Neuronal stem cell (in vitro differentiated cells): ENCODE data around the gene SYNPR.

ENCODE experiments used
- DNase-seq: peaks from one replicate; pipeline ENCODE4 v3.0.0-alpha.2; 2013; ENCODE audit warnings: low spot score
- H2AFZ ChIP-seq: one replicate; pipeline ENCODE4 v1.6.1; 2013; ENCODE audit warnings: mild to moderate bottlenecking, low read length, inconsistent platforms
- H2AK5ac ChIP-seq: 2 replicates; pipeline ENCODE4 v1.6.1; 2013; ENCODE audit warnings: low read depth, mild to moderate bottlenecking, inconsistent platforms, low read length, moderate library complexity, mixed read lengths
- H2BK120ac ChIP-seq: 2 replicates; pipeline ENCODE4 v1.6.1; 2013; ENCODE audit warnings: low read depth, mild to moderate bottlenecking, inconsistent platforms, low read length, moderate library complexity, mixed read lengths
- H2BK12ac ChIP-seq: one replicate; pipeline ENCODE4 v1.6.1; 2013; ENCODE audit warnings: low read length, inconsistent platforms
- H2BK15ac ChIP-seq: 2 replicates; pipeline ENCODE4 v1.6.1; 2013; ENCODE audit warnings: mild to moderate bottlenecking, low read length, inconsistent platforms, mixed read lengths
- H2BK5ac ChIP-seq: one replicate; pipeline ENCODE4 v1.6.1; 2013; ENCODE audit warnings: inconsistent platforms, mild to moderate bottlenecking, low read length, moderate library complexity
- H3K14ac ChIP-seq: one replicate; pipeline ENCODE4 v1.6.1; 2013; ENCODE audit warnings: low read length, inconsistent platforms
- H3K18ac ChIP-seq: 2 replicates; pipeline ENCODE4 v1.6.1; 2013; ENCODE audit warnings: low read length, inconsistent platforms
- H3K23ac ChIP-seq: 2 replicates; pipeline ENCODE4 v1.6.1; 2013; ENCODE audit warnings: low read depth, mild to moderate bottlenecking, mixed read lengths, low read length, inconsistent platforms; ENCODE audit not compliant: poor library complexity
- H3K27ac ChIP-seq: replicated peaks from 3 replicates; pipeline ENCODE4 v1.5.1; 2013; ENCODE audit warnings: low read length, inconsistent platforms
- H3K27me3 ChIP-seq, 3 experiments: 2 replicates each; pipeline ENCODE4 v1.6.1; 2013; ENCODE audit warnings: low read length in 3 of 3, mild to moderate bottlenecking in 2 of 3, inconsistent platforms in 1 of 3, low read depth in 1 of 3, mixed read lengths in 1 of 3, moderate library complexity in 1 of 3; ENCODE audit not compliant: control insufficient read depth in 3 of 3, insufficient read depth in 3 of 3
- H3K36me3 ChIP-seq, 2 donors: replicated peaks in 1 of 2; 2 replicates each; pipeline ENCODE4 v1.6.1; 2013; ENCODE audit warnings: low read length in 2 of 2; ENCODE audit not compliant: control insufficient read depth in 2 of 2, insufficient read depth in 2 of 2
- H3K4ac ChIP-seq: 2 replicates; pipeline ENCODE4 v1.6.1; 2013; ENCODE audit warnings: inconsistent platforms, mild to moderate bottlenecking, low read length, moderate library complexity
- H3K4me1 ChIP-seq, 2 donors: 1 replicate in 1 of 2; 2 replicates in 1 of 2; pipeline ENCODE4 v1.6.1; 2013; ENCODE audit warnings: low read length in 2 of 2, low read depth in 1 of 2; ENCODE audit not compliant: control insufficient read depth in 2 of 2, insufficient read depth in 1 of 2
- H3K4me2 ChIP-seq: one replicate; pipeline ENCODE4 v1.6.1; 2013; ENCODE audit warnings: mild to moderate bottlenecking, low read length, inconsistent platforms; ENCODE audit not compliant: insufficient read depth, poor library complexity, severe bottlenecking
- H3K4me3 ChIP-seq, 2 donors: 2 replicates each; pipeline ENCODE4 v1.5.1; 2013; ENCODE audit warnings: low read length in 2 of 2, mild to moderate bottlenecking in 2 of 2, inconsistent platforms in 1 of 2, moderate library complexity in 1 of 2
- H3K79me1 ChIP-seq: one replicate; pipeline ENCODE4 v1.6.1; 2013; ENCODE audit warnings: low read depth, mild to moderate bottlenecking, inconsistent platforms, low read length, moderate library complexity
- H3K9ac ChIP-seq: one replicate; pipeline ENCODE4 v1.6.1; 2013; ENCODE audit warnings: mild to moderate bottlenecking, low read depth, low read length, inconsistent platforms; ENCODE audit not compliant: poor library complexity
- H3K9me3 ChIP-seq, 2 donors: replicated peaks in 1 of 2; 2 replicates each; pipeline versions ENCODE3 to v1.6.1; 2013; ENCODE audit warnings: low read length in 2 of 2, mild to moderate bottlenecking in 2 of 2, inconsistent platforms in 1 of 2, low read depth in 1 of 2, mixed read lengths in 1 of 2, moderate library complexity in 1 of 2; ENCODE audit not compliant: control insufficient read depth in 2 of 2, insufficient read depth in 1 of 2
- H4K8ac ChIP-seq: one replicate; pipeline ENCODE4 v1.6.1; 2013; ENCODE audit warnings: low read depth, mild to moderate bottlenecking, inconsistent platforms, low read length, moderate library complexity
- H4K91ac ChIP-seq: one replicate; pipeline ENCODE4 v1.6.1; 2013; ENCODE audit warnings: low read length, low read depth, mild to moderate bottlenecking, inconsistent platforms; ENCODE audit not compliant: poor library complexity
- WGBS, 2 donors: extraction: QIAGEN DNeasy Blood & Tissue Kit; methylation state at CpG; one replicate each; pipeline ENCODE4 v1.1.7; 2013; ENCODE audit warnings: missing lambda C conversion rate in 2 of 2, mixed read lengths in 1 of 2; ENCODE audit not compliant: insufficient read length in 2 of 2, insufficient replicate concordance in 1 of 2; ENCODE audit errors: extremely low coverage in 2 of 2; 5-methylcytosine and 5-hydroxymethylcytosine counted together

SYNPR gene

GRCh38 chr3:63458405-63458804 is 180.3 kb downstream of the SYNPR start:
- no peak overlapping the region for H2BK12ac ChIP-seq
- H4K8ac ChIP-seq: no peak overlapping the region
- H2BK5ac ChIP-seq: no peak overlapping the region
- no peak overlapping the region for H3K4me2 ChIP-seq
- no peak overlapping the region for H3K27ac ChIP-seq
- no peak overlapping the region for H3K23ac ChIP-seq
- H3K14ac ChIP-seq: no peak overlapping the region
- no peak overlapping the region for H2AK5ac ChIP-seq
- no peak overlapping the region for H3K4me3 ChIP-seq
- H3K79me1 ChIP-seq: no peaks in the 10 kb centered on the region
- no peak overlapping the region for H2AFZ ChIP-seq
- H3K18ac ChIP-seq: no peak overlapping the region
- H2BK120ac ChIP-seq: no peak overlapping the region
- H3K9me3 ChIP-seq: no peaks in the 10 kb centered on the region
- H2BK15ac ChIP-seq: no peak overlapping the region
- H3K36me3 ChIP-seq: no peaks in the 10 kb centered on the region
- H3K9ac ChIP-seq: no peak overlapping the region
- DNase-seq: no peak
- no peak overlapping the region for H3K4ac ChIP-seq
- no peak overlapping the region for H4K91ac ChIP-seq
- no peaks in the 10 kb centered on the region for H3K4me1 ChIP-seq
- no peaks in the 10 kb centered on the region for H3K27me3 ChIP-seq

GRCh38 chr3:63462732-63463131 is 184.6 kb downstream of the SYNPR start:
- Histone ChIP-seq H3K9ac (no peak overlapping the region), H3K36me3 (no peaks in the 10 kb centered on the region), H3K79me1 (no peaks in the 10 kb centered on the region), H3K4me2 (no peak overlapping the region), H3K4me1 (no peaks in the 10 kb centered on the region), H3K23ac (no peak overlapping the region), H2BK5ac (no peak overlapping the region), H3K18ac (no peak overlapping the region), H2BK15ac (no peak overlapping the region), H4K91ac (no peak overlapping the region), H3K27me3 (no peaks in the 10 kb centered on the region), H3K14ac (no peak overlapping the region), H2BK12ac (no peak overlapping the region), H3K4ac (no peak overlapping the region), H3K27ac (no peak overlapping the region), H3K4me3 (no peak overlapping the region), H4K8ac (no peak overlapping the region), H2BK120ac (no peak overlapping the region), H2AK5ac (no peak overlapping the region), H3K9me3 (peaks cover 0 to 3% of the 10 kb centered on the region in 2 donors), H2AFZ (no peak overlapping the region)
- DNase-seq: no peak

DNA sequence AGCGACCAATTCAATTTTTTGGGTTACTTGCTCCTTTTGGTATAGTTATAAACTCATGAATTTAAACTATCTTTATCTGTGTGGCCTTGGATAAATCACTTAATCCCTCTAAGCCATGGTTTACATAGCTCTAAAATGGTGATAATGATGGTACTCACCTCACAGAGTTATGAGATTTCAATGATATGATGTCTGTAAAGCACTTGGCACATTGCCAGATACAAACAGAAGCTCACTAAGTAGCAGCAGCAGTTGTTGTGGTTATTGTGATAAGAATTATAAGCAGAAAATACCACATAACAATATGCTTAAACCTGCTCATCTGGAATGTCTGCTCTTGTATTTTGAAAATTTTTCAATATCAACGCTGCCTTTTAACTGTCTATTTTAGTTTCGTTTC is 189.3 kb downstream of the SYNPR start:
- H3K27ac ChIP-seq: no peak overlapping the region
- no peak overlapping the region for H2BK5ac ChIP-seq
- no peak overlapping the region for H3K23ac ChIP-seq
- H3K9ac ChIP-seq: no peak overlapping the region
- no peak overlapping the region for H4K8ac ChIP-seq
- no peaks in the 10 kb centered on the region for H3K79me1 ChIP-seq
- no peak overlapping the region for H3K4ac ChIP-seq
- no peaks in the 10 kb centered on the region for H3K36me3 ChIP-seq
- no peak overlapping the region for H3K4me2 ChIP-seq
- H2AK5ac ChIP-seq: no peak overlapping the region
- H3K4me1 ChIP-seq: no peaks in the 10 kb centered on the region
- H3K14ac ChIP-seq: no peak overlapping the region
- H3K27me3 ChIP-seq: no peaks in the 10 kb centered on the region
- H4K91ac ChIP-seq: no peak overlapping the region
- H2AFZ ChIP-seq: no peak overlapping the region
- WGBS, 2 donors: no CpG with 5 or more reads among the region's 3 CpGs
- H3K9me3 ChIP-seq: peaks cover 0 to 3% of the 10 kb centered on the region in 2 donors
- H3K18ac ChIP-seq: no peak overlapping the region
- no peak for DNase-seq
- H3K4me3 ChIP-seq: no peak overlapping the region
- no peak overlapping the region for H2BK15ac ChIP-seq
- H2BK120ac ChIP-seq: no peak overlapping the region
- no peak overlapping the region for H2BK12ac ChIP-seq

DNA sequence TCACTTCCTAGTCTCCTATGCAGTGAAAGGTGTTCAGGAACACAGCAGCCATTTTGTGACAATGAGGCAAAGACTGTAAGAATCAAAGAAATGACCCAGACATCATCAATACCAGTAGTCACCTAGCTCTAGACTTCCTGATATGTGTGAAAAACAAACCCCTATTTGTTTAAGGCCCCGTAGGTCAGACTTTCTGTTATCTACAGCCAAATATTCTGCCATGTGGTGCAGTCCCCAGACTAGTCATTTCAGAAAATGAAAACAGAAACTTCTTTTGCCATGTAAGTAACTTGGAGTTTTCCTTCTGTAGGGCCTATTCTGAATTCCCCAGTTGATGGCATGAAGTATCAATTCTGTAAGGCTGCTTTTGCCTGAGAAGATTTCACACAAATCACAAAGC is 192.6 kb downstream of the SYNPR start:
- H3K9ac ChIP-seq: no peak overlapping the region
- no peak overlapping the region for H4K8ac ChIP-seq
- no peak overlapping the region for H3K27ac ChIP-seq
- no peaks in the 10 kb centered on the region for H3K4me1 ChIP-seq
- WGBS, 2 donors: no CpG with 5 or more reads among the region's 1 CpG
- H3K36me3 ChIP-seq: no peaks in the 10 kb centered on the region
- H2BK15ac ChIP-seq: no peak overlapping the region
- H3K4ac ChIP-seq: no peak overlapping the region
- H3K79me1 ChIP-seq: no peaks in the 10 kb centered on the region
- H3K4me2 ChIP-seq: no peak overlapping the region
- H4K91ac ChIP-seq: no peak overlapping the region
- H2BK5ac ChIP-seq: no peak overlapping the region
- H2BK120ac ChIP-seq: no peak overlapping the region
- no peak overlapping the region for H2AK5ac ChIP-seq
- H3K4me3 ChIP-seq: no peak overlapping the region
- no peak overlapping the region for H2AFZ ChIP-seq
- no peak for DNase-seq
- no peaks in the 10 kb centered on the region for H3K27me3 ChIP-seq
- H3K9me3 ChIP-seq: peaks cover 0 to 3% of the 10 kb centered on the region in 2 donors
- H2BK12ac ChIP-seq: no peak overlapping the region
- H3K23ac ChIP-seq: no peak overlapping the region
- H3K18ac ChIP-seq: no peak overlapping the region
- H3K14ac ChIP-seq: no peak overlapping the region
